ENCODE measurements around the gene UBA6. TPM values are rescaled to one million over a fixed set of nuclear protein-coding genes. Genes with fewer than 3 reads are reported as not detected.

UBA6 gene
- total and polyA plus RNA-seq, 2 donors from 2014 or later = 5.2 to 45.8 TPM

DNA sequence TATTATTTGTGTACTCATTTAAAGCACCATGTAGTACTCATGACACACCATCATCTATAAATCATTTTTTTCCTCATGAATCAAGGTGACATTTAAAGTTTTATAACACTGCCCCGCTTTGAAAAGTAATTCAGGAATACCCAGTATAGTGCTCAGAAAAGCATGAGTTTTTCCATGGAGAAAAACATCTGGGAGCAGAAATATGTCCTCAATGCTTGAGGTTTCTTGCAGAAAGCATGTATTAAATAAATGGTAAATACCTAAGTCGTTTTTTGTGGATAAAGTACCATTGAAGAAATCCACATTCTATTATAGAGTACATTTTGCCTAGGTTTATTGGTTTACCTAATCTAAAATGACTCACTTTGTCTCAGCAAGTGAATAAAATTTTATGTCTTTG is 66.2 kb downstream of the UBA6 start:
- DNase-seq (no peak), FAIRE-seq (no peak)
- Histone ChIP-seq H3K27ac (ENCODE audit: low read depth in 2 of 2, low read length in 2 of 2) (no peak overlapping the region), H3K36me3 (ENCODE audit: control insufficient read depth in 2 of 3, insufficient read depth in 3 of 3, low read length in 3 of 3) (peaks cover under 1 to 13% (median 10%) of the 10 kb centered on the region in 3 donors), H3K4me3 (ENCODE audit: low read length in 3 of 3) (no peak overlapping the region), H3K27me3 (ENCODE audit: control insufficient read depth, insufficient read depth, low read length) (no peaks in the 10 kb centered on the region), H3K9me3 (ENCODE audit: control insufficient read depth in 2 of 3, insufficient read depth in 1 of 3, low read length in 3 of 3) (no peaks in the 10 kb centered on the region), H3K9ac (ENCODE audit: low read length in 3 of 3) (no peak overlapping the region), H3K4me1 (ENCODE audit: control insufficient read depth in 2 of 3, insufficient read depth in 2 of 3, low read depth in 1 of 3, low read length in 3 of 3) (no peaks in the 10 kb centered on the region)
- intact Hi-C loops (cut with DNase I) = no loop called here
- TF ChIP-seq, protein P1, sequence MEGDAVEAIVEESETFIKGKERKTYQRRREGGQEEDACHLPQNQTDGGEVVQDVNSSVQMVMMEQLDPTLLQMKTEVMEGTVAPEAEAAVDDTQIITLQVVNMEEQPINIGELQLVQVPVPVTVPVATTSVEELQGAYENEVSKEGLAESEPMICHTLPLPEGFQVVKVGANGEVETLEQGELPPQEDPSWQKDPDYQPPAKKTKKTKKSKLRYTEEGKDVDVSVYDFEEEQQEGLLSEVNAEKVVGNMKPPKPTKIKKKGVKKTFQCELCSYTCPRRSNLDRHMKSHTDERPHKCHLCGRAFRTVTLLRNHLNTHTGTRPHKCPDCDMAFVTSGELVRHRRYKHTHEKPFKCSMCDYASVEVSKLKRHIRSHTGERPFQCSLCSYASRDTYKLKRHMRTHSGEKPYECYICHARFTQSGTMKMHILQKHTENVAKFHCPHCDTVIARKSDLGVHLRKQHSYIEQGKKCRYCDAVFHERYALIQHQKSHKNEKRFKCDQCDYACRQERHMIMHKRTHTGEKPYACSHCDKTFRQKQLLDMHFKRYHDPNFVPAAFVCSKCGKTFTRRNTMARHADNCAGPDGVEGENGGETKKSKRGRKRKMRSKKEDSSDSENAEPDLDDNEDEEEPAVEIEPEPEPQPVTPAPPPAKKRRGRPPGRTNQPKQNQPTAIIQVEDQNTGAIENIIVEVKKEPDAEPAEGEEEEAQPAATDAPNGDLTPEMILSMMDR (IDR thresholded peaks at IDR 0.05; ENCODE audit: borderline replicate concordance, extremely low read depth, insufficient read depth) = no peak

DNA sequence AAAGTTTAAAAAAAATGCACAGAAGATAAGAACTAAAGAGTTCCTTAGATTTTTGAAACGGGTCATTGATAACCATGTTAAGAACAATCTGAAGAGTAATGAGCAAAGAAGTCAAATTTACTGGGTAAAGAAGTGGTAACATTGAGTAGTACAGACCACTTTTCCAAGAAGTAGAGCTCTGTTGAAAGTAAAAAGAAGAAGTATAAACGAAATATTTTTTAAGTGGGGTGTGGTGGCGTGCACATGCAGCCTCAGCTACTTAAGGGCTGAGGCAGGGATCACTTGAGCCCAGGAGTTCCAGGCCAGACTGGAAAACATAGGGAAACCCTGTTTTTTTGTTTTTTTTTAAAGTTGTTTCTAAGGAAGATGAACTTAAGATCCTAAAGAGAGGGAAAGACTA is 68.5 kb downstream of the UBA6 start:
- no peak overlapping the region for H3K4me3 ChIP-seq (ENCODE audit: low read length in 3 of 3)
- no peak overlapping the region for H3K27ac ChIP-seq (ENCODE audit: low read depth in 2 of 2, low read length in 2 of 2)
- TF ChIP-seq, protein P1 (IDR thresholded peaks at IDR 0.05; ENCODE audit: borderline replicate concordance, extremely low read depth, insufficient read depth) = no peak
- no peak overlapping the region for H3K9ac ChIP-seq (ENCODE audit: low read length in 3 of 3)
- no peaks in the 10 kb centered on the region for H3K27me3 ChIP-seq (ENCODE audit: control insufficient read depth, insufficient read depth, low read length)
- DNase-seq (no peak), FAIRE-seq (no peak)
- H3K4me1 ChIP-seq (ENCODE audit: control insufficient read depth in 2 of 3, insufficient read depth in 2 of 3, low read depth in 1 of 3, low read length in 3 of 3) = no peaks in the 10 kb centered on the region
- peaks cover 2 to 12% (median 7%) of the 10 kb centered on the region in 3 donors for H3K36me3 ChIP-seq (ENCODE audit: control insufficient read depth in 2 of 3, insufficient read depth in 3 of 3, low read length in 3 of 3)
- H3K9me3 ChIP-seq (ENCODE audit: control insufficient read depth in 2 of 3, insufficient read depth in 1 of 3, low read length in 3 of 3) = no peaks in the 10 kb centered on the region
- intact Hi-C loops (cut with DNase I) = no loop called here

DNA sequence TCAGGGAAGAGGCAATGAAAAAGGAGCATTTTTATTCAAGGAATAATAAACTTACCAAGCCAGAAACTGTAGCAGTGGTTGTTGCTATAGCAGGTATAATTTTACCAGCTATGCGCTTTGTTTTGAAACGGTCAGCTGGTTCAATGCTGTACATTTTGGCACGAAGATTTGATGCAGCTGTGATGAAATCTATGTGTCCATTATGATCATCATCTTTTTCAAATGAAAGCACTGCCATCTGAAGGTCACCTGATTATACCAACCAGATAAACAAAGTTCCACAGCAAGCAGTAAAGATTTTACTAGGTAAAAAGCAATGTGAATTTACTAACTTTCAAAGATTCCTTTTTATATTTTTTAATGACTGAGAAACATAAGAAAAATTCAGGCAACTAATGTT is 76.0 kb downstream of the UBA6 start:
- H3K27ac ChIP-seq (ENCODE audit: low read depth in 2 of 2, low read length in 2 of 2) = no peak overlapping the region
- H3K4me3 ChIP-seq (ENCODE audit: low read length in 3 of 3) = no peak overlapping the region
- H3K36me3 ChIP-seq (ENCODE audit: control insufficient read depth in 2 of 3, insufficient read depth in 3 of 3, low read length in 3 of 3) = peaks cover 5 to 23% (median 15%) of the 10 kb centered on the region in 3 donors
- no peaks in the 10 kb centered on the region for H3K9me3 ChIP-seq (ENCODE audit: control insufficient read depth in 2 of 3, insufficient read depth in 1 of 3, low read length in 3 of 3)
- H3K9ac ChIP-seq (ENCODE audit: low read length in 3 of 3) = no peak overlapping the region
- no peaks in the 10 kb centered on the region for H3K27me3 ChIP-seq (ENCODE audit: control insufficient read depth, insufficient read depth, low read length)
- TF ChIP-seq, protein P1 (IDR thresholded peaks at IDR 0.05; ENCODE audit: borderline replicate concordance, extremely low read depth, insufficient read depth) = no peak
- FAIRE-seq = no peak
- intact Hi-C loops (cut with DNase I) = no loop called here
- no peak for DNase-seq
- no peaks in the 10 kb centered on the region for H3K4me1 ChIP-seq (ENCODE audit: control insufficient read depth in 2 of 3, insufficient read depth in 2 of 3, low read depth in 1 of 3, low read length in 3 of 3)

DNA sequence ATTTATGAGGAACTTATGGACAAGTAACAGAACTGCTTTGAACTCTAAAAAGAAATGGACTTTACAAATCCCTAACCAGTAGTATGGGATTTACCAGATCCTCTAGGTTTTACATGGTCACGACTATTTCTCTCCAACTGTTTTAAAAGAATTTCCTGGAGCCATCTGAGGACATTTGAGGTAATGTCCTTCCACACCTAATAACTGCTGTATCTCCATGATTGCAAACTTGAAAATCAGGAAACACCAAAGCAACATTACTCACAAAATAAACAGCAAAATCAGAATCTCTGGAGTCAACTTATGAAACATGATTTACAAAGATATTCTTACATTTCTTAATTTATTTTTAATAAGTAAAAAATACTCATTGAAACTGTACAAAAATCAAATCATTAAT is 84.5 kb downstream of the UBA6 start:
- Histone ChIP-seq H3K4me1 (ENCODE audit: control insufficient read depth in 2 of 3, insufficient read depth in 2 of 3, low read depth in 1 of 3, low read length in 3 of 3) (no peaks in the 10 kb centered on the region), H3K27me3 (ENCODE audit: control insufficient read depth, insufficient read depth, low read length) (no peaks in the 10 kb centered on the region), H3K4me3 (ENCODE audit: low read length in 3 of 3) (no peak overlapping the region), H3K36me3 (ENCODE audit: control insufficient read depth in 2 of 3, insufficient read depth in 3 of 3, low read length in 3 of 3) (peaks cover 0 to 8% (median 0%) of the 10 kb centered on the region in 3 donors), H3K9ac (ENCODE audit: low read length in 3 of 3) (no peak overlapping the region), H3K27ac (ENCODE audit: low read depth in 2 of 2, low read length in 2 of 2) (no peak overlapping the region), H3K9me3 (ENCODE audit: control insufficient read depth in 2 of 3, insufficient read depth in 1 of 3, low read length in 3 of 3) (no peaks in the 10 kb centered on the region)
- no peak for FAIRE-seq
- no peak for DNase-seq
- TF ChIP-seq, protein P1 (IDR thresholded peaks at IDR 0.05; ENCODE audit: borderline replicate concordance, extremely low read depth, insufficient read depth) = no peak
- intact Hi-C loops (cut with DNase I) = no loop called here

Data from kidney (tissue), 14 donors.